Fibroblast of villous mesenchyme (primary cell): ENCODE results near the gene PKD1. TPM values are rescaled to one million over a fixed set of nuclear protein-coding genes. Genes with fewer than 3 reads are reported as not detected.

Experiments
- DNase-seq: peaks from one replicate; pipeline ENCODE4 v3.0.0-alpha.2; 2010; ENCODE audit warnings: low read depth
- H3K4me3 ChIP-seq: 2 replicates; pipeline ENCODE4 v1.5.1; 2011; ENCODE audit warnings: low read depth, mild to moderate bottlenecking, low read length
- total RNA-seq: library from RNA; depleted of rRNA; stranded (reverse); fragments of >200 nt; gene quantifications from 2 replicates; pipeline ENCODE4 v1.2.3, GENCODE V29; 2012
- TF ChIP-seq, protein P1 (sequence below): IDR thresholded peaks from 2 replicates; pipeline ENCODE4 v1.5.1; 2012; ENCODE audit warnings: low read depth, mild to moderate bottlenecking, low read length; ENCODE audit not compliant: insufficient read depth

The PKD1 gene
- total RNA-seq, 1 donor, result 139 TPM

DNA sequence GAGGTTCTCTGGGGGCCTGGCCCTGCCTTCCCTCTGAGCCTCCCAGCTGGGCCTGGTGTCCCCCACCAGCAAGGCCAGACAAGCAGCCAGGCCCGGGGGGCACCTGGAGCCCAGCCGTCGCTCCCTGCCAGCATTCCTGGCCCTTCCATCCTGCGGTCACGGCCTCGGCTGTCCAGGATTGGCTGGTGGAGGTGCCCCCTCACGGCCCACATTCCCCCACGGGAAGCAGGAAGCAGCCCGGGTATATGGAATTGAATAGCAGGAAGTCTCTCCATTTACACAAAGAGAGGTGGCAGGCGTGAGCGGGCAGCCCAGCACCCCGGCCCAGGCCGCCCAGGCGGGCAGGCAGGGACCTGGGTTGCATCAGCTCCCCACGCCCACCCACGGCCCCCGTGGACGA lies 34.4 kb upstream of the PKD1 start:
- no peak for DNase-seq
- TF ChIP-seq, protein P1, sequence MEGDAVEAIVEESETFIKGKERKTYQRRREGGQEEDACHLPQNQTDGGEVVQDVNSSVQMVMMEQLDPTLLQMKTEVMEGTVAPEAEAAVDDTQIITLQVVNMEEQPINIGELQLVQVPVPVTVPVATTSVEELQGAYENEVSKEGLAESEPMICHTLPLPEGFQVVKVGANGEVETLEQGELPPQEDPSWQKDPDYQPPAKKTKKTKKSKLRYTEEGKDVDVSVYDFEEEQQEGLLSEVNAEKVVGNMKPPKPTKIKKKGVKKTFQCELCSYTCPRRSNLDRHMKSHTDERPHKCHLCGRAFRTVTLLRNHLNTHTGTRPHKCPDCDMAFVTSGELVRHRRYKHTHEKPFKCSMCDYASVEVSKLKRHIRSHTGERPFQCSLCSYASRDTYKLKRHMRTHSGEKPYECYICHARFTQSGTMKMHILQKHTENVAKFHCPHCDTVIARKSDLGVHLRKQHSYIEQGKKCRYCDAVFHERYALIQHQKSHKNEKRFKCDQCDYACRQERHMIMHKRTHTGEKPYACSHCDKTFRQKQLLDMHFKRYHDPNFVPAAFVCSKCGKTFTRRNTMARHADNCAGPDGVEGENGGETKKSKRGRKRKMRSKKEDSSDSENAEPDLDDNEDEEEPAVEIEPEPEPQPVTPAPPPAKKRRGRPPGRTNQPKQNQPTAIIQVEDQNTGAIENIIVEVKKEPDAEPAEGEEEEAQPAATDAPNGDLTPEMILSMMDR, result no peak
- H3K4me3 ChIP-seq, result no peak overlapping the region

DNA sequence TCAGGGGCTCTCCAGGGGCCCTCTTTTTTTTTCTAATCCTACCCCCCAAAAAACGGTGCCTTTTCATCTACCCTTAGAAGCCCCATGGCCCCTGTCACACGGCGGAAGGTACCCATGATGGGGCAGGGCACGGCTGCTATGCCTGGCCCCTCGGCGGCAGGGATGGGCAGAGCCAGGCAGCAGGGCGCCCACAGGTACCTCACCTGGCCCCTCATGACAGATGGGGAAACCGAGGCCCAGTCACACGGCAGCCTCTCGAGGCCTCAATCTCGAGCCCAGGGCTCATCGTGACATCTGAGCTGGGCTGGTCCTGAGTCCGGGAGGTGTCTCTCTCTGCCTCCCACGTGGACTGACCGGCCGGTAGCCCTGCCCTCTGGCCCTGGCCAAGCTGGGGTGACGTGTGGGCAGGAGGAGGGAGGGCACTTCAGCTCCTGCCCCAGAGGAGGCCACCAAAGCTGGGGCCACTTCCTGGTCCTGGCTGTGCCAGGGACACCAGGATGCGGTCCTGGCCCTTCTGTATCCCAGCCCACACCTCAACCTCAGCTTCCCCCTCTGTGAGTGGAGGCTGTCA lies 31.5 kb upstream of the PKD1 start:
- DNase-seq, result no peak
- H3K4me3 ChIP-seq, result no peak overlapping the region

DNA sequence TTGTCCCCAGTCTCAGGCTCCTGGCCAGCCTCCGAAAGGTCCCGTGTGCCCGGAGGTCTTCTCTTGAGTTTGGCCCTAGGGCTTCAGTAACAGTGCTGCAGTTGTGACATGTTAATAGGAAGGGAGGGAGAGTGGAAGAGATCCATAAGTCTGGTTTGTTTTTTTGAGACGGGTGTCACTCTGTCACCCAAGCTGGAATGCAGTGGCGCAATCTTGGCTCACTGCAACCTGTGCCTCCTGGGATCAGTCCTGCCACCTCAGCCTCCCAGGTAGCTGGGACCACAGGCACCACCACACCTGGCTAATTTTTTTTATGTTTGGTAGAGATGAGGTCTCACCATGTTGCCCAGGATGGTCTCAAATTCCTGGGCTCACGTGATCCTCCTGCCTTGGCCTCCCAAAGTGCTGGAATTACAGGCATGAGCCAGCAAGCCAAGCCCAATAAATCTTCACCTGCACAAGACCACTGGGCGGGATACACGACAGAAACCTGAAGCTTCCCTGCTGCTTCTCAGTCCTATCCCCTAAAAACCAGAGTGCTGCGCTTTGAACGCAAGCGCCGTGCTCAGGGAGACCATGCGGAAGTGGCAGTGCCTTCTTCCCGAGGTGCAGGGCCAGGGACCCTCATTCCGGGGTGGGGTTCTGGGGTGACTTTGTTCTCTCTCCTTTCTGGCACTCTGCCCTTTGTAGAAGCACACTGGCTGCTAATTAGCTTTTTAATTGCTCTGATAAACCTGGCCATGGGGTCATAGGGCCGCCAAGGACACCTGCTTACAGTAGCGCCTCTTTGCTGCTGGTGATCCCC lies 30.8 kb upstream of the PKD1 start:
- no peak overlapping the region for H3K4me3 ChIP-seq
- TF ChIP-seq, protein P1, result no peak
- DNase-seq, result no peak

More for the DNA sequence above, 31.5 kb upstream of the PKD1 start:
- TF ChIP-seq, protein P1, result no peak

DNA sequence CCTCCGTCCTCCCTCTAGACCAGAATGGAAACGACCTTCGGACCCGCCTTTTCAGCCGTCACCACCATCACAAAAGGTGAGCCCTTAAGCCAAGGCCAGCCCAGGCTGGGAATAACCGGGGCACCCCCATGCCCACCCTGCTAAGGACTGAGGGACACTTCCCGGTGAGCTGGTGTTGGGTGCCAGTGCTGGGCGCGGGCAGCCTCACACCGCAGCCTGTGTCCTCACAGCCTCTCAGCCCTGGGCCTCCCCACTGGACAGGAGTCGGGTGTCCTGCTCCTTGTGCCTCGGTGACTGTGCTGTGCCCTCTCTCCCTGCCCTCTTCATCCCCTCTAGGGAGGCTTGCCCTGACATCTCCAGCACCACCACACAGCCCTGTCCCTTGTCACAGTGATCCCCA lies 30.2 kb upstream of the PKD1 start:
- TF ChIP-seq, protein P1, result no peak
- H3K4me3 ChIP-seq, result no peak overlapping the region
- no peak for DNase-seq

DNA sequence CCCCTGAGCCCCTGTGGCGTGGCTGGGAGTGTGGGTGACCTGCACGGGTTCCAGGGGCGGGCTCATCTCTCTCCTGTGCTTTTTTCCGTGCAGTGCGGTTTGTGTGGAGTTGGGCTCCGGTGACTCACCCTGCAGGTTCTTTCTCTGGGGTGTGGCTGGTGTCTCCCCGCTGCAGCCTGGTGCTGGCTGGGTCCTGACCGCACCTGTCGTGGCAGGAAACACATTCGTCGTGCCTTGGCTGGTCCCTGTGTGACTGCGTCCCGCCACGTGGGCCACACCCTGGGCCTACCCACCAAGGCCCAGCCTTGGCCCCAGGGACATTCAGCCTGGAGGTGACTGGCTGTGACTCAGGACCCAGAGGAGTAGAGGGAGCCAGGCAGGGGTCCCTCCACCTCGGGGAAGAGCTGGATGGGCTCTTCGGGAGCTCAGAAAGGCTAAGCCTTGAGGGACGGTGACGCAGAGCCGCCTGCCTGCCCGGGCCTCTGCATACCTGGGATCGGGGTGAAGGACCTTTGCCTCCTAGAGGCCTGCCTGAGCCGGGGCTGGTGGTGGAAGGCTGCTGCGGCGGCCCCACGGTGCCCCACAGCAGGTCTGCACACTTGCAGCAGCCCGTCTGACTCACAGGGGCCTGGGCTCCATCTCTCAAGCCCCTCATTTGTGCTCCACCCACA lies 27.6 kb upstream of the PKD1 start:
- H3K4me3 ChIP-seq, result no peak overlapping the region
- DNase-seq, result no peak
- TF ChIP-seq, protein P1, result no peak

DNA sequence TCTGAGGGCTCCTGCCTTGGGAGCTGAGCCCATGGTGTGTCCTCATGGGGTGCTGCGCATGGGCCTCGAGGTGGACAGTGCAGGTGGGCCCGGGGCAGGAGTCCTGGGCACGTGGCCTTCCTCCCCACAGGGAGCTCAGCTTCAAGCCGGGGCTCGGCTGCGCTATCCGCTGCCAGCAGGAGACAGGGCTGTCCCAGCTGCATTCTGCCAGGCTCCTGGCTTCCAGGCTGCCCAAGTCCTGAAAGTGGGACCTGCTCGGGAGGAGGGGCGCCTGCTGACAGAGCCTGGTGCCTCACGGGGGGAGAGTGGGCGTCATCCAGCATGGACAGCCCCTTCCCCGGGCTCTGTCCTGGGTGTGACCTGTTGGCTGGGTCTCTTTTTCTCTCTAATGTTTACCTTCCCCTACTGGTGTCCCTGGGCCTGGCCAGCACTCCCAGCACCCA lies 27.0 kb upstream of the PKD1 start:
- no peak for DNase-seq
- no peak overlapping the region for H3K4me3 ChIP-seq
- TF ChIP-seq, protein P1, result no peak
